ENCODE results near the gene SLC22A2.

DNA sequence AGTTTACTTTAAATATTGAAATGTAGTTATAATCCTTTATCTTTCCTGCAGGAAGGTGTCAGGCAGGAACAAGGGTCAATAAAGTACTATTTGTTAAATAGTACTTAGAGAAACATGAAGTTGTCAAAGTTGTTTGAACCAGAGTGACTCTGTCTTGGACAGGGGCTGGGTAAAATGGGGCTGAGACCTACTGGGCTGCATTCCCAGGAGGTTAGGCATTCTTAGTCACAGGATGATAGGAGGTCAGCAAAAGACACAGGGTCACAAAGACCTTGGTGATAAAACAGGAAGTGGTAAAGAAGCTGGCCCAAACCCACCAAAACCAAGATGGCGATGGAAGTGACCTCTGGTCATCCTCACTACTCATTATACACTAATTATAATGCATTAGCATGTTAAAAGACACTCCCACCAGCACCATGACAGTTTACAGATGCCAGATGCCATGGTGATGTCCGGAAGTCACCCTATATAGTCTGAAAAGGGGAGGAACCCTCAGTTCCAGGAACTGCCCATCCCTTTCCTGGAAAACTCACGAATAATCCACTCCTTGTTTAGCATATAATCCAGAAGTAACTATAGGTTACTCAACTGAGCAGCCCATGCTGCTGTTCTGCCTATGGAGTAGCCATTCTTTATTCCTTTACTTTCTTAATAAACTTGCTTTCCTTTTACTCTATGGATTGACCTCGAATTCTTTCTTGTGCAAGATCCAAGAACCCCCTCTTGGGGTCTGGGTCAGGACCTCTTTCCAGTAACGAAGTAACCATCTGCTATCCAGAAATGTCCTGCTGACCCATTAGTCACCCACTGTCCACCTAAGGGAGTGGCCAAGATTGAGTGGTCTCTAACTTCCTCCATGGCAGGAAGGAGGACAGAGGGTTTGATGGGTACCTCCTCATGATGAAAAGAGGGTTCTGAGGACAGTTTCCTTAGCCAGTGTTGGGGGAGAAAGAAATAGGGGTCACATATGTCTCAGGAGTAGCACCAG lies 19.6 kb downstream of the SLC22A2 start:
- TF ChIP-seq, protein P1, sequence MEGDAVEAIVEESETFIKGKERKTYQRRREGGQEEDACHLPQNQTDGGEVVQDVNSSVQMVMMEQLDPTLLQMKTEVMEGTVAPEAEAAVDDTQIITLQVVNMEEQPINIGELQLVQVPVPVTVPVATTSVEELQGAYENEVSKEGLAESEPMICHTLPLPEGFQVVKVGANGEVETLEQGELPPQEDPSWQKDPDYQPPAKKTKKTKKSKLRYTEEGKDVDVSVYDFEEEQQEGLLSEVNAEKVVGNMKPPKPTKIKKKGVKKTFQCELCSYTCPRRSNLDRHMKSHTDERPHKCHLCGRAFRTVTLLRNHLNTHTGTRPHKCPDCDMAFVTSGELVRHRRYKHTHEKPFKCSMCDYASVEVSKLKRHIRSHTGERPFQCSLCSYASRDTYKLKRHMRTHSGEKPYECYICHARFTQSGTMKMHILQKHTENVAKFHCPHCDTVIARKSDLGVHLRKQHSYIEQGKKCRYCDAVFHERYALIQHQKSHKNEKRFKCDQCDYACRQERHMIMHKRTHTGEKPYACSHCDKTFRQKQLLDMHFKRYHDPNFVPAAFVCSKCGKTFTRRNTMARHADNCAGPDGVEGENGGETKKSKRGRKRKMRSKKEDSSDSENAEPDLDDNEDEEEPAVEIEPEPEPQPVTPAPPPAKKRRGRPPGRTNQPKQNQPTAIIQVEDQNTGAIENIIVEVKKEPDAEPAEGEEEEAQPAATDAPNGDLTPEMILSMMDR (IDR thresholded peaks at IDR 0.05; ENCODE audit: insufficient read depth, low read depth, low read length) = no peak
- TF ChIP-seq EZH2 (IDR thresholded peaks at IDR 0.05; ENCODE audit: insufficient read depth, low read length) = no peak

Data from astrocyte (in vitro differentiated cells and primary cell).